ENCODE results near the gene ABR.
"Not testable (repeated sequence)": the region's sequence is repeated elsewhere in the genome, so short reads cannot be mapped to it uniquely, and the experiment has no call there.

Gene ABR

DNA sequence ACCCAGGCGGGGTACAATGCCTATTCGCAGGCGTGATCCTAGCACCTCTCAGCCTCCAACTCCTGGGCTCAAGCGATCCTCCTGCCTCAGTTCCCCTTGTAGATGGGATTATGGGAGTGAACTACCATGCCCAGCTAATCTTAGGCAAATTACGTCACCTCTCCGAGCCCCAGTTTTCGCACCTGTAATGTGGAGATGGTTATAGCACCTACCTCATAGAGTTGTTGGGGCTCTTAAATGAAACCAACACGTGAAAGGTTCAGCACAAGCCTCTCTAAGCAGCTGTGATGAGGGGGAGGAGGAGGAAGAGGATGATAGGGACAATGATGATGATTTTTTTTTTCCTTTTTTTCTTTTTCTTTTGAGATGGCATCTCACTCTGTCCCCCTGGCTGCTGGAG is 59.9 kb downstream of the ABR start:
- DNase-seq, result no peak

GRCh38 chr17:1116602-1117001 is 63.2 kb downstream of the ABR start:
- DNase-seq, result no peak

GRCh38 chr17:1112875-1113274 is 66.9 kb downstream of the ABR start:
- DNase-seq, result no peak

- DNase-seq, result no peak
Measured at GRCh38 chr17:1111599-1112443, 68.0 kb downstream of the ABR start.

DNA sequence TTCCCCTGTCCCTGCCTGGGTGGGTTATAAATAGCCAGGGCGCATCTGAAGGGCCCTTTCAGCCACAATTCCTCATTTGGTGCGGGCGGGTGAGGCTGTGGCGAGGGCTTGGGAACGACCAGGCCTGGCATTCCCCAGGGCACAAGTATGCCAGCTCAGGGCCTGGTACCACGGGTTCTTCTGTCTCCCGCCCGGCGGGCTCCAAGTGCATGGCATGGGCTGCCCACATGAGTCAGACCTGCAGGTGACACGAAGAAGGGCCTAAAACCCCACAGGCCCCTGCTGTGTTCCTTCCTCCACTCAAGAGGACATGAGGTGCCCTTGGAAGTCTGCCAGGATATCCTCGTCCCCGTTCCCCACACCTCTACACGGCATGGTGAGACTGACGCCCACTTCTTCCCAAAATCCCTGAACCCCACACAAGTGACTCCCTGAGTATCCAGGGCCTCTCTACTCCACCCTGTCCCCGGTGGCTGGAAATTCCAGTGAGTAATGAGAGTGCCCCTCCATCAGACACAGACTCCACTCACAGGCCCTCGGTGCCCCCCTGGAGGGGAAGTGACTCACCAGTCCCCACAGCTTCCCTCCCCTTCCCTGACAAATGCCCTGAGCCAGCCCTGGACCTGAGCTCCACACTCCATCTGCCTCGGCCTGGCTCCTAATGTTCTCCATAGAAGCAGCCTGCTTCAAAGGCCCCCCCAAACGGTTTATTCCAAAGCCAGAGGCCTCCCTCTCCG is 68.8 kb downstream of the ABR start:
- no peak for DNase-seq

- DNase-seq, result no peak
Measured at GRCh38 chr17:1110541-1110861, 69.3 kb downstream of the ABR start.

- no peak for DNase-seq
Measured at GRCh38 chr17:1109606-1110540, 69.9 kb downstream of the ABR start.

- DNase-seq, result peak; percentile 88
Measured at GRCh38 chr17:1108765-1109605, 70.8 kb downstream of the ABR start.

- peak; percentile 72 for DNase-seq
Measured at GRCh38 chr17:1108478-1108764, 71.4 kb downstream of the ABR start.

DNA sequence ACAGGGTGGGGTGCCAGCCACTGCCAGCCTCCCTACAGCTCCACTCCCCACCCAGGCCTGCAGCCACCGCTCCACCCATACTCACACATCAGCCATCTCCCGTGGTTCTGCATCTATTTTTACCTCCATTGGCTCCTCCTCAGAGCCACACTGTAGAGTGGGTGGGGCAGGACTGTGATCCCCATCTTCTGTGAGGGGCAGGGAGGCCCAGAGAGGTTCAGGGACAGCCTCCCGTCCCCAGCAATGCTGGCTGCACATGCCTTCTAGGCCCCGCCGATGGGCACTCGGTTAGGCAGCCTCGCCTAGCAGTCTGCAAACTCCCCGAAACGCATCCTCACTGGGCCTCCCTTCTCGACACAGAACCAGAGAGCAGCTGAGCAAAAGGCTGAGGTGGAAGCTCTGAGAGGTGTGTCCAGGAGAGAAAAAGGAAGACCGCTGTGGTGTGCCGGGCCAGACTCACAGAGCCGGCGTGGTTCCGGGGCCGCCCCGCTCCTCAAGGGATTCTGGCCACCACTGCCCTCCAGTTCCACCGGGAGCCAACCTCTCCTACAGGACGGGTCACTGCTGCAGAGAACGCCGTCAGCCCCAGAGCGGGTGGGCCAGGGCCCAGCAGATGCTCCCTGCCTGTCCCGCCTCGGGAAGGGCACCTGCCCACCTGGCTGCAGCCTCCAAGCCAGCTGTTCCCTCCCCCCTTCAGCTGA is 71.9 kb downstream of the ABR start:
- no peak for DNase-seq

- DNase-seq, result no peak
Measured at GRCh38 chr17:1107083-1107776, 72.6 kb downstream of the ABR start.

DNA sequence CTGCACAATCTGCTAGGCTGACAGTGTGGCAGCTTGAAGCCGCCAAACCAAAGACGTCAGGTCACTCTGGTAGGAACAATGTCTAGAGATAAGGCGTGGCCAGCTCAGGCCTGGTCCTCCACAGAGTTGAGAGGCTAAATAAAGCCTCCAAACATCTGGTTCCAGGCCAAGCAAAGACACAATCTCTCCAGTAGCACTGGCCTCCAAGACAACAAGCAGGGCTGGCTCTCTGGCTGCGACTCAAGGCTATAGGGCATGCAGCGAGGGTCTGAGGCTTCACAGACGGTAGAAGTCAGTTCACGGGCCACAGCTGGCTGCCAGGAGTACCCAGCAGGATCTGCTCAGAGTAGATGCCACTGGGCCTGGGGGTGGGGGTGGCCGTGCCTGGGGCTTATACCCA is 75.6 kb downstream of the ABR start:
- DNase-seq, result no peak

GRCh38 chr17:1100382-1100781 is 79.4 kb downstream of the ABR start:
- no peak for DNase-seq

GRCh38 chr17:1099242-1099641 is 80.5 kb downstream of the ABR start:
- DNase-seq, result no peak

DNA sequence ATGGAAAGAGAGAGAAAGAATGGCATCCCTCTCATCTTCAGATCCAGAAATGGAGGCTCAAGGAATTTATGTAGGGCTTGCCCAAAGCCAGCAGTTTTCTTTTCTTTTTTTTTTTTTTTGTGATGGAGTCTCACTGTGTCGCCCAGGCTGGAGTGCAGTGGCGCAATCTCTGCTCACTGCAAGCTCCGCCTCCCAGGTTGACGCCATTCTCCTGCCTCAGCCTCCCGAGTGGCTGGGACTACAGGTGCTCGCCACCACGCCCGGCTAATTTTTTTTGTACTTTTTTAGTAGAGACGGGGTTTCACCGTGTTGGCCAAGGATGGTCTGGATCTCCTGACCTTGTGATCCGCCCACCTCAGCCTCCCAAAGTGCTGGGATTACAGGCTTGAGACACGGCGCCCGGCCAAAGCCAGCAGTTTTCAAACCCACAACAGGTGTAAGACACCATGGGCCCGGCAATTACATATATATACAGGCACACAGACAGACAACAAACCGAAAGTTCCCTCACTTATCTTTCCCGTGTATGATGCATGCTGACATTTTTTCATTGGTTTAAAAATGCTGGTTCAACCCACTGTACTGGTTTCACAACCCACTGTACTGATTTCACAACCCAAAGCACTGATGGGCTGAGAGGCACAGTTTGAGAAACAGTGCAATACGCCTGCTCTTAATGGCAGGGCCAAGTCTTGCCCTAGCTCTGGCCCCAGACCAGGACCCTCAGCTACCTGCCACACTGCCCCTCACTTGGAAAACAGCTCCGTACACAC is 81.6 kb downstream of the ABR start:
- DNase-seq, result not testable (repeated sequence)

- no peak for DNase-seq
Measured at GRCh38 chr17:1096215-1096614, 83.6 kb downstream of the ABR start.

GRCh38 chr17:1095853-1096173 is 84.0 kb downstream of the ABR start:
- no peak for DNase-seq

- DNase-seq, result no peak
Measured at GRCh38 chr17:1095090-1095852, 84.5 kb downstream of the ABR start.

- DNase-seq, result no peak
Measured at GRCh38 chr17:1094591-1094990, 85.2 kb downstream of the ABR start.

- DNase-seq, result no peak
Measured at GRCh38 chr17:1091900-1092299, 87.9 kb downstream of the ABR start.

Data from activated CD8-positive, alpha-beta memory T cell treated with anti-CD3 and anti-CD28 coated beads for 24 hours (primary cell).